Caco-2 (cell line): ENCODE data around the gene TNFRSF6B. TPM values are rescaled to one million over a fixed set of nuclear protein-coding genes. Genes with fewer than 3 reads are reported as not detected.

Experiments used
- BruUV-seq: library from RNA; stranded (reverse); fragments of 400-500 nt; replicated peaks from 2 replicates; lab custom pipeline; 2021; lab: Mats Ljungman, UMichigan
- CTCF ChIA-PET: fragments of 300-600 bp; sonication (Branson Sonifier 250); formaldehyde crosslinking; loops from one replicate; lab custom pipeline; 2022; ENCODE audit warnings: antibody characterized with exemption; lab: Charles Lee
- POLR2A ChIA-PET: fragments of 300-600 bp; sonication (Branson Sonifier 250); formaldehyde crosslinking; loops from one replicate; lab custom pipeline; 2022; ENCODE audit warnings: antibody characterized with exemption; lab: Charles Lee
- DNase-seq, 2 experiments: peaks; one replicate each; pipeline versions ENCODE4 v3.0.0 to v3.0.0-alpha.2; 2020 to 2022
- H3K27me3 ChIP-seq: replicated peaks from 2 replicates; pipeline ENCODE4 v1.6.0; 2011; ENCODE audit warnings: low read length; ENCODE audit not compliant: control insufficient read depth, insufficient read depth
- H3K36me3 ChIP-seq: 2 replicates; pipeline ENCODE4 v1.5.1; 2011; ENCODE audit warnings: low read length; ENCODE audit not compliant: control insufficient read depth, insufficient read depth
- H3K4me1 ChIP-seq: fragments of 250-450 bp; sonication (Bioruptor Pico); 2 replicates; pipeline ENCODE4 v1.5.1; 2020; ENCODE audit warnings: mild to moderate bottlenecking
- H3K4me3 ChIP-seq: 2 replicates; pipeline ENCODE4 v1.5.1; 2011; ENCODE audit warnings: low read depth, mild to moderate bottlenecking, control low read depth, low read length
- H3K9me3 ChIP-seq: fragments of 250-450 bp; sonication (Bioruptor Pico); 2 replicates; pipeline ENCODE4 v1.5.1; 2020; ENCODE audit warnings: mild to moderate bottlenecking, moderate library complexity
- H3K27ac Mint-ChIP-seq: one replicate; pipeline ENCODE4 v1.8.0; 2022; ENCODE audit warnings: mixed read lengths; ENCODE audit not compliant: unreplicated experiment
- H3K27me3 Mint-ChIP-seq: one replicate; pipeline ENCODE4 v1.8.0; 2022; ENCODE audit warnings: mixed read lengths; ENCODE audit not compliant: insufficient read depth, unreplicated experiment
- H3K36me3 Mint-ChIP-seq: one replicate; pipeline ENCODE4 v1.8.0; 2022; ENCODE audit warnings: mild to moderate bottlenecking, mixed read lengths; ENCODE audit not compliant: insufficient read depth, unreplicated experiment
- H3K4me1 Mint-ChIP-seq: one replicate; pipeline ENCODE4 v1.8.0; 2022; ENCODE audit warnings: low read depth, mixed read lengths; ENCODE audit not compliant: unreplicated experiment
- H3K4me3 Mint-ChIP-seq: one replicate; pipeline ENCODE4 v1.8.0; 2022; ENCODE audit warnings: mild to moderate bottlenecking, moderate library complexity, mixed read lengths; ENCODE audit not compliant: unreplicated experiment
- H3K9me3 Mint-ChIP-seq: one replicate; pipeline ENCODE4 v1.8.0; 2022; ENCODE audit warnings: mixed read lengths; ENCODE audit not compliant: unreplicated experiment
- intact Hi-C: fragments of 100-400 bp; cut with micrococcal nuclease; formaldehyde crosslinking; loops from one replicate; pipeline ENCODE4 v1.10.0; 2022; ENCODE audit not compliant: unreplicated experiment
- total RNA-seq: library from RNA; stranded (reverse); gene quantifications from 2 replicates; pipeline ENCODE4 v1.2.3, GENCODE V29; 2022
- TF ChIP-seq, protein P1 (sequence below), 2 experiments: fragments of 200-600 bp in 1 of 2; IDR thresholded peaks; 1 replicate in 1 of 2; 2 replicates in 1 of 2; pipeline versions ENCODE4 v1.5.1 to v1.8.0; 2011 to 2022; ENCODE audit warnings: antibody characterized with exemption in 1 of 2, control low read depth in 1 of 2, inconsistent platforms in 1 of 2, low read depth in 1 of 2, low read length in 1 of 2, mild to moderate bottlenecking in 1 of 2, moderate library complexity in 1 of 2; ENCODE audit not compliant: insufficient read depth in 1 of 2, severe bottlenecking in 1 of 2, unreplicated experiment in 1 of 2

TNFRSF6B gene
- total RNA-seq, 1 experiment from 2014 or later: not detected

DNA sequence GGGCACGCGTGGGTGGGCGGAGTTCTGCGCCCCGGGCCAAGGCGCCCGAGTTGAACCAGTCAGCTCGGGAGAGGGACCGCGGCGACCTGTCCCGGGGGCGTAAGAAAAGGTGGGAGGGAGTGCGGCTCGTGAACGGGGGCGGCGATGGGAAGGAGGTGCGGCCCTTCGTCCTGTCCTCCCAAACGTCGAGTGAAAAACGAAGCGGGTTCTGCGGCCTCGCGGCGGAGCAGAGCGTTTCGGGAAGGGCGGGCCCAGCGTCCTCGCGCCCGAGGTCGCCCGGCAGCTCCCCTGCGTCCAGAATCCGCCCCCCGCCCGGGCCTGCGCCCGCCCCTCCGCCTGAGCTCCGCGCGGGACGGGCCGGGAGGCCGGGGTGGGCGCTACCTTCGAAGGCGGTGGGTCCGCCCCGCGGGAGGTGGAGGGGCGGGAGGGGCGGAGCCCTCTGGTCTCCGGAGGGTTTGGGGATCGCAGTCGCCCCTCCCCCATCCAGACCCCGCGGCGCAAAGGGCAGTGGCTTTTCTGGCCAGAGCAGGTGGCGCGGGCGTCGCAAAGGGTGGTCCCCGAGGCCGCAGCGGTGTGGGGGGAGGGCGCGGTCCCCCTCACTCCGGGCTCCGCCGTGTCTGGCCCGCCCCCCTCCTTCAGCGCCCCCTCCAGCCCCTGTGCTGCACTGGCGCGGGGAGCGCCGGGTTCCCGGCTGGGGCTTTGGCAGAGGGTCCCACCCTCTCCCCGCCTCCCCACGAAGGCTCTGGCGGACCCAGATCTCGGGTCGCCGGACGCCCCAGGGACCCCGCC, 44.1 kb upstream of the TNFRSF6B start:
- Mint-ChIP-seq H3K4me3 (peak overlapping the region; percentile 86), H3K27me3 (peaks cover 4% of the 10 kb centered on the region), H3K27ac (no peak overlapping the region), H3K9me3 (no peaks in the 10 kb centered on the region), H3K4me1 (peaks cover 7% of the 10 kb centered on the region), H3K36me3 (peaks cover 10% of the 10 kb centered on the region)
- POLR2A ChIA-PET: interaction anchor here (0.8 to 1.0 kb wide), 3 partner anchors 11 to 714 kb away, joined by 3 to 8 read pairs (median 5); partner anchors contain the start of genes ARFRP1, GID8 and ZGPAT
- peaks cover 5% of the 10 kb centered on the region; the same call in 1 of the 2 replicates for H3K4me1 ChIP-seq
- TF ChIP-seq, protein P1, sequence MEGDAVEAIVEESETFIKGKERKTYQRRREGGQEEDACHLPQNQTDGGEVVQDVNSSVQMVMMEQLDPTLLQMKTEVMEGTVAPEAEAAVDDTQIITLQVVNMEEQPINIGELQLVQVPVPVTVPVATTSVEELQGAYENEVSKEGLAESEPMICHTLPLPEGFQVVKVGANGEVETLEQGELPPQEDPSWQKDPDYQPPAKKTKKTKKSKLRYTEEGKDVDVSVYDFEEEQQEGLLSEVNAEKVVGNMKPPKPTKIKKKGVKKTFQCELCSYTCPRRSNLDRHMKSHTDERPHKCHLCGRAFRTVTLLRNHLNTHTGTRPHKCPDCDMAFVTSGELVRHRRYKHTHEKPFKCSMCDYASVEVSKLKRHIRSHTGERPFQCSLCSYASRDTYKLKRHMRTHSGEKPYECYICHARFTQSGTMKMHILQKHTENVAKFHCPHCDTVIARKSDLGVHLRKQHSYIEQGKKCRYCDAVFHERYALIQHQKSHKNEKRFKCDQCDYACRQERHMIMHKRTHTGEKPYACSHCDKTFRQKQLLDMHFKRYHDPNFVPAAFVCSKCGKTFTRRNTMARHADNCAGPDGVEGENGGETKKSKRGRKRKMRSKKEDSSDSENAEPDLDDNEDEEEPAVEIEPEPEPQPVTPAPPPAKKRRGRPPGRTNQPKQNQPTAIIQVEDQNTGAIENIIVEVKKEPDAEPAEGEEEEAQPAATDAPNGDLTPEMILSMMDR (IDR thresholded peaks at IDR 0.05; ENCODE audit: insufficient read depth in 1 of 2, low read depth in 1 of 2, low read length in 1 of 2, severe bottlenecking in 1 of 2, unreplicated experiment in 1 of 2): peak; percentile 15 to 30
- intact Hi-C loops: no loop called here
- peak; percentile 71 to 75 for DNase-seq
- no peaks in the 10 kb centered on the region for H3K27me3 ChIP-seq
- H3K4me3 ChIP-seq: peak overlapping the region; percentile 87
- CTCF ChIA-PET: interaction anchor here (0.6 to 1.8 kb wide), 4 partner anchors 10 to 175 kb away, joined by 3 to 13 read pairs (median 6); partner anchors contain the start of gene PTK6
- no TSS peak for BruUV-seq
- no peaks in the 10 kb centered on the region for H3K9me3 ChIP-seq
- no peaks in the 10 kb centered on the region for H3K36me3 ChIP-seq

DNA sequence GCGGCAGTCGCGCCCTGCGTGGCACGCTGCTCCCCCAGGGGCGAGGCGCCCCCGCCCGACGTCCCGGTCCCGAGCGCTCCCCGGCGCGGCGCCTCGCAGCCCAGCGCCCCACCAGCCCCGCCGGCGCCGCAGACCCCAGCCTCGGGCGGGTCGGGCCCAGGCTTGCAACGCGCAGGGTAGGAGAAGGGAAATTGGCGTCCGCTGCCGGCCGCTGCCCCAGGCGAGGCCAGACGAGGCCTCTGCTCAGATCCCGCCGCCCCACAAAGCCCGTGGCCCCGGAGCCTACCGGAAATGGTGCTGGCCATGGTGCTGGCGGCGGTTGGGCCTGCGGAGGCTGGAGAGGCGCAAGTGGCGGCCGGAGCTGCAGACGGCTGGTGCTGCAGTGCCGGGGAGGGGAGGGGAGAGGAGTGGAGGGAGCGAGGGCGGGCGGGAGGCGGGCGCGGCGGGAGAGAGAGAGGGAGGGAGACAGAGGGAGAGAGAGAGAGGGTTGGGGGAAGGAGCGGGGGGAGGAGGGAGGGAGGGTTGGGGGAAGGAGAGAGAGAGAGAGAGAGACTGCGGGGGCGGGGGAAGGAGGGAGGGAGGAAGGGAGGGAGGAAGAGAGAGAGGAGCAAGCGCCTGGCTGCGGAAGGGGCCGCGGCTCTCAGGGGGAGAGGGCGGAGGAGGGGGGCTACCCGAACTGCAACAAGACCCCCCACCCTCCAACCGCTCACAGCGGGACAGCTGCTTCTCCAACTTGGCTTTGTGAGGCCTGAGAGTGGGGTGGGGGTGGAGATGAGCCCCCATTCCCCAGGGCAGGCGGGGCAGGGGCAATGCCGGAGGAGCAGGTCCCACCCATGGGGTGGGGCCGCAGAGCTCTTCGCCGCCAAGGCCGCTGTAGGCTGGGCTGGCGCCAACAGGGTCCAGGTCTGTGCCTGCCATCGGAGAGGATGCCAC, 43.1 kb upstream of the TNFRSF6B start, which contains the start of gene STMN3:
STMN3 (minus strand) TSS at position 384 of the 933 bp plus-strand sequence; CDS start at position 305, 79 bp downstream.
- TF ChIP-seq, protein P1 (IDR thresholded peaks at IDR 0.05; ENCODE audit: insufficient read depth in 1 of 2, low read depth in 1 of 2, low read length in 1 of 2, severe bottlenecking in 1 of 2, unreplicated experiment in 1 of 2): no peak
- H3K4me1 ChIP-seq: peaks cover 9% of the 10 kb centered on the region; the same call in 1 of the 2 replicates
- no peaks in the 10 kb centered on the region for H3K36me3 ChIP-seq
- BruUV-seq: no TSS peak
- H3K4me3 ChIP-seq: peak within 1 kb of the TSS; percentile 87
- Mint-ChIP-seq H3K36me3 (peaks cover 15% of the 10 kb centered on the region), H3K4me1 (peaks cover 7% of the 10 kb centered on the region), H3K4me3 (peak within 1 kb of the TSS; percentile 86), H3K9me3 (no peaks in the 10 kb centered on the region), H3K27ac (no peak within 1 kb of the TSS), H3K27me3 (peaks cover 4% of the 10 kb centered on the region)
- DNase-seq: peak; percentile 96 to 98
- intact Hi-C loops: loop anchor here (1.0 kb wide), 2 partner anchors 11 to 25 kb away; no protein-coding TSS in a partner anchor
- POLR2A ChIA-PET: interaction anchor here (0.7 to 1.1 kb wide), 4 partner anchors 11 to 715 kb away, joined by 3 to 16 read pairs (median 6); partner anchors contain the start of genes ARFRP1, GID8 and ZGPAT
- CTCF ChIA-PET: interaction anchor here (0.6 to 1.4 kb wide), 2 partner anchors 11 to 96 kb away, joined by 13 read pairs; no protein-coding TSS in a partner anchor
- H3K27me3 ChIP-seq: no peaks in the 10 kb centered on the region
- H3K9me3 ChIP-seq: no peaks in the 10 kb centered on the region
